ENCODE results near the gene TCOF1. TPM values are rescaled to one million over a fixed set of nuclear protein-coding genes. Genes with fewer than 3 reads are reported as not detected.

The TCOF1 gene
- total and polyA plus RNA-seq, 2 experiments from 2014 or later, result 31.4 to 46.0 TPM

- H3K27me3 ChIP-seq, result no peaks in the 10 kb centered on the region
- TF ChIP-seq CTCF (IDR thresholded peaks at IDR 0.05; ENCODE audit: low read depth, low read length), result no peak
- H3K9me3 ChIP-seq (ENCODE audit: low read depth), result no peaks in the 10 kb centered on the region
- H3K36me3 ChIP-seq, result peaks cover 47% of the 10 kb centered on the region
- no peak overlapping the region for H3K4me3 ChIP-seq
- DNase-seq (ENCODE audit: low read depth in 1 of 2, low spot score in 1 of 2), result no peak
- H3K27ac ChIP-seq, result no peak overlapping the region
- H3K4me1 ChIP-seq (ENCODE audit: low read depth), result peaks cover 3% of the 10 kb centered on the region
These were observed 15.1 kb downstream of the TCOF1 start for GRCh38 chr5:150372639-150373038.

GRCh38 chr5:150374651-150375050 lies 17.2 kb downstream of the TCOF1 start:
- Histone ChIP-seq H3K4me1 (ENCODE audit: low read depth) (peaks cover 14% of the 10 kb centered on the region), H3K9me3 (ENCODE audit: low read depth) (no peaks in the 10 kb centered on the region), H3K27ac (no peak overlapping the region), H3K36me3 (peaks cover 37% of the 10 kb centered on the region), H3K4me3 (no peak overlapping the region), H3K27me3 (no peaks in the 10 kb centered on the region)
- no peak for TF ChIP-seq CTCF (IDR thresholded peaks at IDR 0.05; ENCODE audit: low read depth, low read length)
- DNase-seq (ENCODE audit: low read depth in 1 of 2, low spot score in 1 of 2), result no peak

- Histone ChIP-seq H3K9me3 (ENCODE audit: low read depth) (no peaks in the 10 kb centered on the region), H3K27me3 (no peaks in the 10 kb centered on the region), H3K36me3 (peaks cover 40% of the 10 kb centered on the region), H3K4me1 (ENCODE audit: low read depth) (peaks cover 20% of the 10 kb centered on the region), H3K27ac (peak overlapping the region; percentile 98), H3K4me3 (no peak overlapping the region)
- TF ChIP-seq CTCF (IDR thresholded peaks at IDR 0.05; ENCODE audit: low read depth, low read length), result no peak
- DNase-seq (ENCODE audit: low read depth in 1 of 2, low spot score in 1 of 2), result peak; percentile 18 to 20
These were observed 19.6 kb downstream of the TCOF1 start for GRCh38 chr5:150376799-150377771.

GRCh38 chr5:150377964-150378694 lies 20.6 kb downstream of the TCOF1 start:
- Histone ChIP-seq H3K36me3 (peaks cover 38% of the 10 kb centered on the region), H3K4me3 (no peak overlapping the region), H3K27me3 (no peaks in the 10 kb centered on the region), H3K27ac (peak overlapping the region; percentile 98), H3K9me3 (ENCODE audit: low read depth) (no peaks in the 10 kb centered on the region), H3K4me1 (ENCODE audit: low read depth) (peaks cover 20% of the 10 kb centered on the region)
- DNase-seq (ENCODE audit: low read depth in 1 of 2, low spot score in 1 of 2), result peak; percentile 64 to 95
- no peak for TF ChIP-seq CTCF (IDR thresholded peaks at IDR 0.05; ENCODE audit: low read depth, low read length)

GRCh38 chr5:150384701-150385100 lies 27.2 kb downstream of the TCOF1 start:
- Histone ChIP-seq H3K36me3 (peaks cover 43% of the 10 kb centered on the region), H3K27ac (no peak overlapping the region), H3K4me1 (ENCODE audit: low read depth) (peaks cover 12% of the 10 kb centered on the region), H3K4me3 (no peak overlapping the region), H3K27me3 (no peaks in the 10 kb centered on the region), H3K9me3 (ENCODE audit: low read depth) (no peaks in the 10 kb centered on the region)
- DNase-seq (ENCODE audit: low read depth in 1 of 2, low spot score in 1 of 2), result no peak
- TF ChIP-seq CTCF (IDR thresholded peaks at IDR 0.05; ENCODE audit: low read depth, low read length), result no peak

All from cardiac muscle cell (in vitro differentiated cells and primary cell).